ENCODE results near the gene TRH. TPM values are rescaled to one million over a fixed set of nuclear protein-coding genes. Genes with fewer than 3 reads are reported as not detected.
"Not testable (repeated sequence)": the region's sequence is repeated elsewhere in the genome, so short reads cannot be mapped to it uniquely, and the experiment has no call there.

TRH gene
- polyA plus RNA-seq, 3 donors: 0.18 to 0.22 TPM; not detected in 1

DNA sequence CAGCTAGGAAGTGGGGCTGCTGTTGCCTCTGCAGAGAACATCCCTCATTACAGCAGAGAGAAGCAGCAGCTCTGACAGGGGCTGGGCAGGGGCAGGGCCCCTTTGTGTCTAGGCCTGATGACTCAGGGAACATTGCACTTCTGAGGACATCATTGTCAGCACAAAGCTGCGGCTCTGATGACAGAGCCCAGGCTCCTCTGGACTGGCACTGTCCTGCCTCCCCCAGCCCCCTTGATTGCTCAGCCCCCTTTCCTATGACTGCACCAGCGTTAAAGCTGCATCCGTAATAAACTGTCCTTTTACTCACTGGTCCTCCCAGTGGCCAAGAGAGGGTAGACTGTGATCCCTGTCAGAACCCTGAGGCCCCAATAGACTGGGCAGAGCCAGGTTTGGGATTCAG is 18.3 kb downstream of the TRH start:
- 47 to 68% (median 62%) methylated on average over 3 of the region's 3 CpGs for WGBS, 3 donors
- H3K27ac ChIP-seq (ENCODE audit: low read depth, low read length): no peak overlapping the region

- 74 to 81% (median 77%) methylated on average over 5 of the region's 5 CpGs for WGBS, 3 donors
- no peak overlapping the region for H3K27ac ChIP-seq (ENCODE audit: low read depth, low read length)
These were observed 20.5 kb downstream of the TRH start for GRCh38 chr3:129994883-129995559.

GRCh38 chr3:129996073-129996472 is 21.6 kb downstream of the TRH start:
- H3K27ac ChIP-seq (ENCODE audit: low read depth, low read length): no peak overlapping the region
- 81 to 95% (median 92%) methylated on average over 4 of the region's 4 CpGs for WGBS, 3 donors

- H3K27ac ChIP-seq (ENCODE audit: low read depth, low read length): not testable (repeated sequence)
- WGBS, 3 donors: 74 to 78% (median 75%) methylated on average over 5 of the region's 5 CpGs
These were observed 24.7 kb downstream of the TRH start for GRCh38 chr3:129999176-129999575.

DNA sequence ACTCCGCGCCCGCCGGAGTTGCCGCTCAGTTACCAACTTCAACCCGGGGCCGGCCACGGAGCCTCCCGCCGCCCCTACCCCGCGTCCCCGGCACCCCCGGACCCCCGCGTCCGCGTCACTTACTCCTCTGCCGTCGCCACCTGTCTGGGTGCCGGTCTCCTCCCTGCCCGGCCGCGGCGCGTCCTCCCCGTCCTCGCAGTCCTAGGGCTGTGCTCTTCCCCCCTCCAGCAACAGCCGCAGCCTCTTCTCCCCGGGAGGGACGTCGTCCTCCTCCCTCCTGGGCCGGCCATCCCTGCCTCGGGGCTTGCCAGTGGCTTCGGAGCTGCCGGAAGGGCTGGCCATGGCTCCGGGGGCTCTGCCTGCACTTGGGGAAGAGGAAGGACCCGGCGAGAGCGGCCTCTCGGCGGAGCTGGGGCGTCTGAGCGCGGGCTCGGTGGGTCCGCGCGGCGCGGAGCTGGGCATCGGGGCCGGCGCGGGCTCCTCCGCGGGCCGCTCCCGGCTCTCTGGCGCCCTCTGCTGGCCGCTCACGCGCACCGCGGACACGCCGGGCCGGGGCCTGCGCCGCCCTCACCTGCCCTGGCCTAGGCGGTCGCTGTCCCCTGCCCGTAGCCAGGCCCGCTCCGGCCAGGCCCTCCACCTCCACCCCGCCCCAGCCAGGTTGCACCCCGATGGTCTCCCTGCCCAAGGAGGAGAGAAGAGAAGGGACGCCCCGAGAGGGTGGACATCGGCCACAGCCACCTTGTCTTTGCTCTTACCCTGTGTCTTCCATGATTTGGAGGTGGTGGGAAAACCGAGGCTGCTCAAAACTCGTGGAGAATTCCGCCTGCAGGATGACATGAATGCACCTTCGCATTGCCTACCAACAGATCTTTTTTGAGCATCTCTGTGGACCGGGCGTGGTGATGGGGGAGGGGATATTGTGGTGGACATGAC is 28.4 kb downstream of the TRH start:
- H3K27ac ChIP-seq (ENCODE audit: low read depth, low read length): not testable (repeated sequence)
- WGBS, 3 donors: 4 to 6% (median 5%) methylated on average over 46 to 75 of the region's 86 CpGs

DNA sequence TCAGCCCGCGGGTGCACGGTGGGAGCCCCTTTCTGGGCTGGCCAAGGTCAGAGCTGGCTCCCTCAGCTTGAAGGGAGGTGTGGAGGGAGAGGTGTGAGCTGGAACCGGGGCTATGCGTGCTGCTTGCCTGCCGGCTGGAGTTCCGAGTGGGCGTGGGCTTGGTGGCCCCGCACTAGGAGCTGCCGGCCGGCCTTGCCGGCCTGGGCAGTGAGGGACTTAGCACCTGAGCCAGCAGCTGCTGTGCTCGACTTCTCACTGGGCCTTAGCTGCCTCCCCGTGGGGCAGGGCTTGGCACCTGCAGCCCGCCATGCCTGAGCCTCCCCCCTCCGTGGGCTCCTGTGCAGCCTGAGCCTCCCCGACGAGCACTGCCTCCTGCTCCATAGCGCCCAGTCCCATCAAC is 36.0 kb downstream of the TRH start:
- H3K27ac ChIP-seq (ENCODE audit: low read depth, low read length): no peak overlapping the region
- 82 to 93% (median 88%) methylated on average over 18 to 19 of the region's 19 CpGs for WGBS, 3 donors

DNA sequence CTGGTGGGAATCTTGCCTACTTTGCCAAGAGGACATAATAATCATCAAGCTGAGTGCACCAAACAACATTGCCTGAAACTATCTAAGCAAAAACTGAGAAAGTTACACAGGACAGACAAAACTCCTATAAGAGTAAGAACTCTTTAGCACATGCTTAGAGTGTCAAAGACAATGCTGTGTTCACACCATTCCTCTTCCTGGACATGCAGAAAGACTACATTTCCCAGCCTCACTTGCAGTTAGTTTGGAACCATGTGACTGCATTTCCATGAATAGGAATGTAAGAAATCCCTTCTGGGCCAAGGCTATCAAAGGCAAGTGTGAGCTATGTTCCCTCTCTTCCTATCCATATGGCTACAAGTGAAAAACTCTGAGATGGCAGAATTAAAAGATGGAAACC is 37.6 kb downstream of the TRH start:
- not testable (repeated sequence) for H3K27ac ChIP-seq (ENCODE audit: low read depth, low read length)

GRCh38 chr3:130013246-130013645 is 38.7 kb downstream of the TRH start:
- 87 to 96% (median 91%) methylated on average over 21 of the region's 21 CpGs for WGBS, 3 donors
- H3K27ac ChIP-seq (ENCODE audit: low read depth, low read length): not testable (repeated sequence)

DNA sequence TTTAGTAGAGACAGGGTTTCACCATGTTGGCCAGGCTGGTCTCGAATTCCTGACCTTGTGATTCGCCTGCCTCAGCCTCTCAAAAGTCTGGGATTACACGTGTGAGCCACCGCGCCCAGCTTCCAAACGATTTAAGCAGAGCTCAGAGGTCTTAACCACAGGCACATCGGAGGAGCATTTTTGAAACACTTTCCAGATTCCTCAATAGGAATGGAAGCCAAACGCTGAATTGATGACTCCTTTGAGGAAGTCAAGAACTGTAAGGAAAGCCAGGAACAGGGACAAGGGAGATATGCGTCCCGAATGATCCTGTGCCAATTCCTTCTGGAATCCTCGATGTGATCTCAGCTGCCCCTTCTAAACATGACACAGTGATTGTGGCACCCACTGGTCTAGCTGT is 40.0 kb downstream of the TRH start:
- 59 to 74% (median 62%) methylated on average over 11 of the region's 11 CpGs for whole genome bisulfite sequencing, 3 donors
- no peak overlapping the region for H3K27ac ChIP-seq (ENCODE audit: low read depth, low read length)

DNA sequence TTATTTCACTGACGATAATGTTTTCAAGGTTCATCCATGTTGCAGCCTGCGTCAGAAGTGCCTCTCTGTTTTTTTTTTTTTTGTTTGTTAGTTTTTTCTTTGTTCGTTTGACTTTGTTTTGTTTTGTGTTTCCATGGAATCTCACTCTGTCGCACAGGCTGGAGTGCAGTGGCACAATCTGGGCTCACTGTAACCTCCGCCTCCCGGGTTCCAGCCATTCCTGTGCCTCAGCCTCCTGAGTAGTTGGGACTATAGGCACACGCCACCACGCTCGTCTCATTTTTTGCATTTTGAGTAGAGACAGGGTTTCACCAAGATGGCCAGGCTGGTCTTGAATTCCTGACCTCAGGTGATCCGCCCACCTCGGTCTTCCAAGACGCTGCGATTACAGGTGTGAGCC is 43.1 kb downstream of the TRH start:
- H3K27ac ChIP-seq (ENCODE audit: low read depth, low read length): not testable (repeated sequence)
- WGBS, 3 donors: 82 to 83% (median 82%) methylated on average over 13 of the region's 13 CpGs

DNA sequence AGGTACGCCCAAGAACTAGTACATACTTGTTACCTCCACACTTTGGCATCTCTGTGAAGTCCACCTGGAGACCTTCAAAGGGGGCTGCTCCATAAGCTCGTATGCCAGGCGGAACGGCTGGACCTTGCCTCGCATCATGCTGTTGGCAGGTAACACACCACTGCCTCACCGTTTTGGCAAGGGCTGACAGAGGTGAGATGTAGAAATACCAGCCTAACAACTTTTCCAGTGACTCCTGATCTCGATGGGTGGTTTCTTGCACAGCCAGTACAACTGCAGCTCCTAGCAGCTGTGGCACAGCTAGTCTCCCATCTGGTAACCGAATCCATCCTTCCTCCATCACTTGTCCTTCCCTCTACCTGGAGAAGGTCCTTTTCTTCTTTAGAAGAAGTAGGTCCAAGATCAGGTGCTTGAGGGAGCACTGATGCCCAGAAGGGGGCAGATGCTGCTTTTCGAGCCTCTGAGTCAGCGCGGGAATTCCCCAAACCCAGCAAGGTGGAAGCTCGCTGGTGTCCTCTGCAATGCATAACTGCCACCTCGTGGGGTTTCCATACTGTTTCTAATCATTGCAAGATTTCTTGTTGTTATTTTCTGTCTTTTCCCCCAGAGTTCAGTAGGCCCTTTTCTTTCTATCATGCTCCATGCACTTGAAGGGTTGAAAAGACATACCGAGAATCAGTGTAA is 51.8 kb downstream of the TRH start:
- WGBS, 3 donors: 46 to 78% (median 71%) methylated on average over 11 to 13 of the region's 14 CpGs
- H3K27ac ChIP-seq (ENCODE audit: low read depth, low read length): not testable (repeated sequence)

DNA sequence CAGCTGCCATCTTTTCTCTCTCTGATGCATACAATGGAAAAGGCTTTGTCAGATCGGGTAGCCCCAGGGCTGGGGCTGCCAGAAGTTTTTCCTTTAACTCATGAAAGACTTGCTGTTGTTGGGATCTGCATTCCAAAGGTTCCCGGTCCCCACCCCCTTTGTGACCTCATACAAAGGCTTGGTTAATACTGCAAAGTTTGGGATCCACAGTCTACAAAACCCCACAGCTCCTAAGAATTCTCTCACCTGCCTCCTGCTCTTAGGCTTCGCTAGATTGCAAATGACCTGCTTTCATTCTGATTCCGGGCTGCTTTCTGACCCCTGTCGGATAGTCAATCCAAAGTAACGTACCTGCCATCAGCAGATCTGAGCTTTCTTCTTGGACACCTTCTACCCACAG is 52.9 kb downstream of the TRH start:
- not testable (repeated sequence) for H3K27ac ChIP-seq (ENCODE audit: low read depth, low read length)
- 56 to 83% (median 77%) methylated on average over 5 of the region's 6 CpGs for WGBS, 3 donors

Other genes starting within 250 kb of the TRH start
- 10 to 100 TPM in 1 of 3 donors, 1 to 10 TPM in 2; 5.3 to 11.0 (median 9.2) TPM for gene TMCC1, start 81.0 kb upstream of the TRH start, polyA plus RNA-seq
- not detected for gene ALG1L2, start 107.1 kb downstream of the TRH start, polyA plus RNA-seq

All from adipose tissue (tissue), 3 donors.